ENCODE results near the gene ECE1.

DNA sequence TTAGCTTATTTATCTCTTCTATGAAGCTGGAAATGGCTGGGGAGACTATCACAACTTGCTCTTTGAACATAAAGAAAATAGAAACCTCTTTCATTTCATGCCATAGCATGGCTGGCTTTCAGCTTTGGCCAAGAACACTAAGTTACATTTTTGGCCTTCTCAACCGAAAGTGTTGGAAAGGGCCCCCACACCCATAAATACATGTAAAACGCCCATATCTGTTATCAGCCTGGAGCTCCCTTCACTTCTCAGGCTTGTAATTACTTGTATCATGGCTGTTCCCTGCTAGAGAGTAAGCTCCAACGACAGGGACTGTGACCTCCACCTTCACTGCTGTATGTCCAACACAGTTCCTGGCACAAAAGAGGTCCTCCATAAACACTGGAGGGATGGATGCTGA lies 100.8 kb downstream of the ECE1 start:
- TF ChIP-seq COPS2 (conservative IDR thresholded peaks at IDR 0.05) (no peak), TAF9B (IDR thresholded peaks at IDR 0.05; ENCODE audit: partially characterized antibody) (no peak), FOXJ3 (CRISPR knock-in tag; IDR thresholded peaks at IDR 0.05) (no peak), POLR2AphosphoS5 (IDR thresholded peaks at IDR 0.05; ENCODE audit: control insufficient read depth, insufficient read depth, low read depth, low read length) (no peak)
- TF ChIP-seq, protein P1, sequence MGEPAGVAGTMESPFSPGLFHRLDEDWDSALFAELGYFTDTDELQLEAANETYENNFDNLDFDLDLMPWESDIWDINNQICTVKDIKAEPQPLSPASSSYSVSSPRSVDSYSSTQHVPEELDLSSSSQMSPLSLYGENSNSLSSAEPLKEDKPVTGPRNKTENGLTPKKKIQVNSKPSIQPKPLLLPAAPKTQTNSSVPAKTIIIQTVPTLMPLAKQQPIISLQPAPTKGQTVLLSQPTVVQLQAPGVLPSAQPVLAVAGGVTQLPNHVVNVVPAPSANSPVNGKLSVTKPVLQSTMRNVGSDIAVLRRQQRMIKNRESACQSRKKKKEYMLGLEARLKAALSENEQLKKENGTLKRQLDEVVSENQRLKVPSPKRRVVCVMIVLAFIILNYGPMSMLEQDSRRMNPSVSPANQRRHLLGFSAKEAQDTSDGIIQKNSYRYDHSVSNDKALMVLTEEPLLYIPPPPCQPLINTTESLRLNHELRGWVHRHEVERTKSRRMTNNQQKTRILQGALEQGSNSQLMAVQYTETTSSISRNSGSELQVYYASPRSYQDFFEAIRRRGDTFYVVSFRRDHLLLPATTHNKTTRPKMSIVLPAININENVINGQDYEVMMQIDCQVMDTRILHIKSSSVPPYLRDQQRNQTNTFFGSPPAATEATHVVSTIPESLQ (CRISPR knock-in tag; IDR thresholded peaks at IDR 0.05) = no peak
